HG03378 (cell line): Measurements from ENCODE around the gene ITGA2.
"Not testable (repeated sequence)": the region's sequence is repeated elsewhere in the genome, so short reads cannot be mapped to it uniquely, and the experiment has no call there.

ENCODE experiments used
- ATAC-seq: cut with Tn5 transposase; IDR thresholded peaks from one replicate; pipeline ENCODE4 v1.9.1; 2021; ENCODE audit warnings: mild to moderate bottlenecking, moderate library complexity; ENCODE audit not compliant: unreplicated experiment

ITGA2 gene

DNA sequence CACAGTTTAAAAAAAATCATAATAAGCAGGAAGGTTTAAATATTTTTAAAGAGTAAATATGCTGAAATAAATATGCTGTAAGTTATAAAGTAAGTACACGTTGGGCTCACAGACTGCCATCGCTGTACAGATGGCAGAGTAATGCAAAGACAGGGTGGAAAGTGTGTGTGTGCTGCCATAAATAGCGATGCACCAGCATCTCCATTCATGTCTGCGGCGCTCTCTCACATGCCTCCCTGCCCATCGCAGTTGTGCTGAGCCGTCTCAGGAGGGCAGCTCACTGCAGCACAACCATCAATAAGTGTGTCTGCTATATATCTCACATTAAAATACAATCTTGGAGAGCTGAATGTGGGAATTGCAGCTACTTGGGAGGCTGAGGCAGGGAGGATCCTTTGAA is 106.1 kb downstream of the ITGA2 start:
- ATAC-seq, result no peak

DNA sequence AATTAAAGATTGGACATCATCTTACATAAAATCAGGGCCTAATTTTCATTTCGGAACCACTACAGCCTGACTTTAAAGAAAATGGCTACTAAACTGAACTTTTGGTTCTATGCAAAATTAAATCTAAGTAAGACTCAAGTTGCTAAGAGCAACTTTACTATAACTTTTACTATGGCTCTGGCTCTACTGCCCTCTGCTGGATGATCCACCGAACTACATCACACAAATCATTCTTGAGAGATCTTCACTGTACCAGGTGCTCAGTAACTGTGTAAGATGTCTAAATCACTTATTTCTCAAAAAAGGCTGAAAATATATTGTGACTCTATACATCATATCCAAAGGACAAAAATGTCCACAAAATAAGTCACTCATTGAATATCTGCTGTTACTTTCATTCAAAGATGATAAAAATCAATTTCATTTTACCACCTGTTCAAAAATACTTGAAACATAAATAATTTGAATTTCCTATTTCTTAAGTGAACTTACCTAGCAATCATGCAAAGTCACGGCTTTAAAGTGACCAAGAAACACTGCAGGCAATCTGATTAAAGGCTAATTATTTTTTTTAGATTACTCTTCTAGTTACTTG is 106.9 kb downstream of the ITGA2 start:
- peak; percentile 86 for ATAC-seq

DNA sequence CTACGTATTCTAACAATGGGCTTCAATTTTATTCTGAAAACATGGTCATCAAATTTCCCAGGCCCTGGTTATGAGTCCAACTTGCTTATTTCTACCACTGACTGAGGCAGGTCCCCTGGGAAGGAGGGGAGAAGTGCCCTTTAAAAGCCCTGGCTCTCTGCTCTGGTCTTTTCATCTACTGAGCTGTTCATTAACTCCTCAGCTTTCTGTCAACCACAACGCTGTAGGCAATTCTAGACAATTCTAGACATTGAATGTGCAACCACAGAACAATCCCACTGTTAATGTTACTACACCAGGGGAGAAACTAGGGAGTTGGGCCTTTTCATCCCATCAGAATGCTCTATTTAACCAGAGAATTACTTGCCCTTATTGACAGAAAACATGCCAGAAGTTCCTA is 110.4 kb downstream of the ITGA2 start:
- ATAC-seq, result no peak

DNA sequence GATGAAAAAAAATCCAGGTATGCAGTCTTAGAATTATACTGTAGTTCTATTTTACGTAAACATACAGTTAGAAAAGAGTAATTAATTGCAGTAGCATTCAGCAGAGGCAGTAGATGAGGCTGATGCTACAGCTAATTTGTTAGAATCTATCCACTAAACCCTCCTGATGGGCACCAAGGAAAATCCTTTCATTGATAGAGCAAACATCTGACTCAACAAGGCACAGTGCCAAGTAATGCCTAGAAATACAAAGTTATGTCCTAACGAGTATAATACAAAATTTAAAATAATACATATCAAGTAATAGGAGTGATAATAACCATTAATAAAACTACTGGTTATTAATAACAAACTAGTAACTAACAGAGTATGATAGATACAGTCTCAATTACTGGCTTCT is 111.5 kb downstream of the ITGA2 start:
- ATAC-seq, result no peak

DNA sequence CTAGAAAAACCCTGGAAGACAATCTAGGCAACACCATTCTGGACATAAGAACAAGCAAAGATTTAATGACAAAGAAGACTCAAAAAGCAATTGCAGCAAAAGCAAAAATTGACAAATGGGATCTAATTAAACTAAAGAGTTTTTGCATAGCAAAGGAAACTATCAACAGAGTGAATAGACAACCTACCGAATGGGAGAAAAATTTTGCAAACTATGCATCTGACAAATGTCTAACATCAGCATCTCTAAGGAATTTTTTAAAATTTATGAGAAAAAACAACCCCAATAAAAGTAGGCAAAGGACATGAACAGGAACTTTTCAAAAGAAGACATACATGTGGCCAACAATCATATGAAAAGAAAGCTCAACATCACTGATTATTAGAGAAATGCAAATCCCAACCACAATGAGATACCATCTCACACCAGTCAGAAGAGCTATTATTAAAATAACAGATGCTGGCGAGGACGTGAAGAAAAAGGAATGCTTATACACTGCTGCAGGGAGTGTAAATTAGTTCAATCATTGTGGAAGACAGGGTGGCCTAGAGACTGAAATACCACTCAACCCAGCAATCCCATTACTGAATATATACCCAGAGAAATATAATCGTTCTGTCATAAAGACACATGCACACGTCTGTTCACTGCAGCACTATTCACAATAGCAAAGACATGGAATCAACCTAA is 116.6 kb downstream of the ITGA2 start:
- no peak for ATAC-seq

DNA sequence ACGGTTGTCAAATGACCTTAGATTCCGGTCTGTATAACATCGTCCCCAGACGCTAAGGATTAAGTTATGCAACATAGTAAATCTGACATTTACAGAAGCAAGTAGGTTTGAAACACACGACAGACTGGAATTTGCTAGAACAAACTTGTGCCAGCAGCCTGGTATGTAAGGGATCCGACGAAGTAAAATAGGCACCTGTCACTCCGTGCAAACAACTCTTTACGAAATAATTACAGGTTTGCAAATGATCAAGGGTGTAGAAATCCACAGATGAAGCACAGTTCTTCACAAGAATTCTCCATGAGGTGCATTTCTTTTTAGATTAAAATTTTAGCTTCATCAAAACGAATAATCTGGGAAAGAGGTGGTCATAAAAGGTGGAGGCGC is 119.9 kb downstream of the ITGA2 start:
- peak; percentile 21 for ATAC-seq

- ATAC-seq, result peak; percentile 90
Measured at GRCh38 chr5:53109443-53110127, 120.4 kb downstream of the ITGA2 start, which contains the start of gene MOCS2. Gene MOCS2 (minus strand): TSS chr5:53109757. CDS start chr5:53107174, 2,583 bp downstream.

DNA sequence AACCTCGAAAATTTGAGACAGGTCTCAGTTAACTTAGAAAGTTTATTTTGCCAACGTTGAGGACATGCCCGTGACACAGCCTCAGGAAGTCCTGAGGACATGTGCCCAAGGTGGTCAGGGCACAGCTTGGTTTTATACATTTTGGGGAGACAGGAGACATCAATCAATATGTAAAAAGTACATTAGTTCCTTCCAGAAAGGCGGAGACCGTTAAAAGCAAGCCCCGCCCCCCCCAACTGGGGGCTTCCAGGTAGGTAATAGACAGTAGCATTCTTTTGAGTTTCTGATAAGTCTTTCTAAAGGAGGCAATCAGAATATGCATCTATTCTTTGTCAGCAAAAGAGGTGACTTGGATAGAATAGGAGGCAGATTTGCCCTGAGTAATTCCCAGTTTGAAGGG is 121.0 kb downstream of the ITGA2 start:
- no peak for ATAC-seq

DNA sequence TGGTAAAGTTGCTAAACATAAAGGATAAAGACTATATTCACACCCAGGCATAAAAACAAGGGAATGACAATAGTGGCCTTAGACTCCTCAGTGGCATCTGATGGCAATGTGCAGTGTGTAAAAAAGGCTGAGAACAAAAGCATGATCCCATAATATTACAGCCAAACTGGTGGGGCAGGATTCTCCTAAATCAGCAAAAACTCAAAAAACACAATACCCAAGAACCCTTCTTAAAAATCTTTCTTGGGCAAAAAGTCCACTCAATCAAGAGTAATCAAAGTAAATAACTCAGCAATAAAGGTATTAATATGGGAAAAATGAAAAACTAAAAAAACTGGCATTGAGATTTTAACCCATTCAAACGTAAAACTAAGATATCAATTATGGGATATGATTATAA is 122.0 kb downstream of the ITGA2 start:
- no peak for ATAC-seq

- ATAC-seq, result not testable (repeated sequence)
Measured at GRCh38 chr5:53112307-53112706, 123.2 kb downstream of the ITGA2 start.

DNA sequence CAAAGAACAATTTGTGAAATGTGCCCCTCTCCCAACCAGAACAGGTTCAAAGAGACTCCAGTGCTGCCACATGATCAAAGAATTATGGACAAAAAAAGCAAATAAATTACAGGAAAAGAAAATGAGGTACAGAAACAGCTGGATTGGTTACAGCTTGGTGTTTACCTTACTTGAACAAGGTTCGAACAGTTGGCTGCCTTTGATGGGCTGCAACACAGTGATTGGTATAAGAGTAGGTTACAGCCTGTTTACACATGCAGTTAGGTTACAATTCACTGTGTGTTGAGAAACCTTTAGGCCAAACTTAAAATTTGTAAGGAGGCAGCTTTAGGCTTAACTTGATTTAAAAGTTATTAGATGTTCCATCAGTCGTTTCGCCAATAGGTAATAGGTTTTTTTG is 123.8 kb downstream of the ITGA2 start:
- no peak for ATAC-seq

- no peak for ATAC-seq
Measured at GRCh38 chr5:53113947-53114346, 124.8 kb downstream of the ITGA2 start.

DNA sequence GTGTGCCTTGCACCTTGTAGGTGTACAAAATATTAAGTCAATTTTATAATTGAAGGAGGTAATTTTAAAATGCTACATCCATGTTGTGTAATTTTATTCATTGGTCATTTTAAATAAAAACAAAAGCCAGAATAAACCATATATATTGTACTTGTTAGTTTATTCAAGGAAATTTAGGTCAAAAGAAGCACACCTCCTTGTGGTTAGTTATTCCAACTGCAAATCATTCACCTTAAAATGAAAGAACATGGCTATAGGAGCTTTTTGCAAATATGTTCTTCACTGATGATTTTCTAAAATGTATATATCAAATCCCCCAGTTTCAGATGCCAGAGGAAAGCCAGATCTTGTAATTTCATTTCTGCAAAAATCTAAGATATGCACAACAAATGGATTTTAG is 125.8 kb downstream of the ITGA2 start:
- ATAC-seq, result no peak

DNA sequence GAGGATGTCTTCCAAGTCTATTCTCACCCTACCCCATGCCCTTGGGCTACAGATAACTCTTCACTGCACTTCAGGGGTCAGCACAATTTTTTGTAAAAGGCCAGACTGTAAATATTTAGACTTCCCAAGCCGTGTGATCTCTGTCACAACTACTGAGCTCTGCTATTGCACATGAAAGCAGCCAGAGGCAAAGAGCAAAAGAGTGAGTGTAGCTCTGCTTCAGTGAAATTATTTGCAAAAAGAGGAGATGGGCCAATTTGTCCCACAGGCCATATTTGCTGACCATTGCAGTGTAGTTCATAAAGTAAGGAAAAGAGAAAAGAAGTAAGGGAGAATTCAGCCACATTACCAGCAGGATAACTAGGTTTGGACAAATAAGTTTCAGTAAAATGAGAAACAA is 127.4 kb downstream of the ITGA2 start:
- ATAC-seq, result no peak

GRCh38 chr5:53118879-53119278 is 129.7 kb downstream of the ITGA2 start:
- ATAC-seq, result no peak

GRCh38 chr5:53120165-53120564 is 131.0 kb downstream of the ITGA2 start:
- no peak for ATAC-seq

GRCh38 chr5:53123702-53124101 is 134.6 kb downstream of the ITGA2 start:
- no peak for ATAC-seq

DNA sequence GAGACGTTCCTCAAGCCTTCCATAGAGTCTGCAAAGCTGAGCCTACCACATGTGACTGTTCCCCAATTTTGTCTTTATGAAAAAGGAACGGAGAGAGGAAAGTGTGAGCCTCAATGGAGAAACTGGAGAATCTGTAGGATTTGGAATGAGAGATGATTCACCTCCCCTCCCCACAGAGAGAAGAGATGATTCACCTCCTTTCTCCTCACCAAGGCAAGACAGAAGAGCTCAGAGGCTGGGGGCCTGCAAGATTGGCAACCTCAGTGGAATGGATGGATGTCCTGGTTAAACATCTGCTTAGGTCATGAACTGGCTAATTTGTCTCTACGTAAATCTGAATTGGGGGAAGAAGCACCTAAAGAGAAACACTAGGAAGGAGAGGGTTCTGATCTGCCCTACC is 137.4 kb downstream of the ITGA2 start:
- ATAC-seq, result no peak

DNA sequence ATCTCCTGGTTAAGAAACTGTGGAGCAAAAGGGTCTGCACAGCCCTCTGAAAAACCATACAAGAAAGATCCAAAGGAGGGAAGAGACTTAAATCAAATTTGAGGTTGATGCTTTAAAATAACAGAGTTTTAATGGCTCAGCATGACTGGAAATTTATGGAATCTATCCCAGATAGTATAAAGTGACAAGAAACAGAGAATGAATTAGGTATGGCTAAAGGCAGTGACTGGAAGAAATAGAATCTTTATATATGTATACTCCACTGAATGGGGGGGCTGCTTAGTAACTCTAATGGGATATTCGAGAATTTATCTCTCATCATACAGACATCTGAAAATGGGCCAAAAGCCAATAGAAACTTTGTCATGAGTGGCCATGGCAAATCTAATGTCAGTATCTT is 138.0 kb downstream of the ITGA2 start:
- no peak for ATAC-seq

DNA sequence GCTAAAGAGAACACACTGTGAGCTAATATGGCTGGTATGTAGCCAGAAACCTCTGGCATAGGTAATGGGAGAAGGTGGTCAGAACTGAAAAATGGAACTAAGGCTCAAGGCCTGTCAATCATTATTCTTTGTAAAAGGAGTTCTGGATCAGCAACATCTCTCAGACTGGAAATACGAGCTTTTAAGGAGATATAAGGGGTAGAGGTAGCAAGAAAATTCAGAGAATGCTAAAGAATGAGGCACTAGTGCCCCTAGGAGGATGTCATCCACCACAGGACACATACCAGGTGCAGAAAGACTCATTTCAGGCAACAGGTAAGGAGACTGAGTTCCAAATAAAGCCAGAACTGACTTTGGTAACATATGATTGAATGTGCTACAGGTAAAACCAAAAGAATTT is 139.3 kb downstream of the ITGA2 start:
- no peak for ATAC-seq

- no peak for ATAC-seq
Measured at GRCh38 chr5:53130266-53130665, 141.1 kb downstream of the ITGA2 start.

- no peak for ATAC-seq
Measured at GRCh38 chr5:53133020-53133419, 143.9 kb downstream of the ITGA2 start.
